Measurements from ENCODE around the gene SH2B2.
"Not testable (repeated sequence)": the region's sequence is repeated elsewhere in the genome, so short reads cannot be mapped to it uniquely, and the experiment has no call there.

Gene SH2B2

DNA sequence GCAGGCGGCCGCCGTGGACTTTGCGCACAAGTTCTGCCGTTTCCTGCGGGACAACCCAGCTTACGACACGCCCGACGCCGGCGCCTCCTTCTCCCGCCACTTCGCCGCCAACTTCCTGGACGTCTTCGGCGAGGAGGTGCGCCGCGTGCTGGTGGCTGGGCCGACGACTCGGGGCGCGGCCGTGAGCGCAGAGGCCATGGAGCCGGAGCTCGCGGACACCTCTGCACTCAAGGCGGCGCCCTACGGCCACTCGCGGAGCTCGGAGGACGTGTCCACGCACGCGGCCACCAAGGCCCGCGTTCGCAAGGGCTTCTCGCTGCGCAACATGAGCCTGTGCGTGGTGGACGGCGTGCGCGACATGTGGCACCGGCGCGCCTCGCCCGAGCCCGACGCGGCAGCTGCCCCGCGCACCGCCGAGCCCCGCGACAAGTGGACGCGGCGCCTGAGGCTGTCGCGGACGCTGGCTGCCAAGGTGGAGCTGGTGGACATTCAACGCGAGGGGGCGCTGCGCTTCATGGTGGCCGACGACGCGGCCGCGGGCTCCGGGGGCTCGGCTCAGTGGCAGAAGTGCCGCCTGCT is 14.1 kb downstream of the SH2B2 start:
- H3K4me3 ChIP-seq (ENCODE audit: low read depth, low read length), result no peak overlapping the region
- no peak overlapping the region for H2AFZ ChIP-seq (ENCODE audit: low read length, unreplicated experiment)
- no peak overlapping the region for H3K27ac ChIP-seq (ENCODE audit: low read depth, low read length)
- no peaks in the 10 kb centered on the region for H3K27me3 ChIP-seq (ENCODE audit: insufficient read depth, low read length)
- no peaks in the 10 kb centered on the region for H3K79me2 ChIP-seq (ENCODE audit: control insufficient read depth, insufficient read depth, low read length, unreplicated experiment)
- peaks cover 19% of the 10 kb centered on the region for H3K4me1 ChIP-seq (ENCODE audit: control insufficient read depth, insufficient read depth, low read length, unreplicated experiment)
- no peaks in the 10 kb centered on the region for H3K36me3 ChIP-seq (ENCODE audit: insufficient read depth, low read length)

DNA sequence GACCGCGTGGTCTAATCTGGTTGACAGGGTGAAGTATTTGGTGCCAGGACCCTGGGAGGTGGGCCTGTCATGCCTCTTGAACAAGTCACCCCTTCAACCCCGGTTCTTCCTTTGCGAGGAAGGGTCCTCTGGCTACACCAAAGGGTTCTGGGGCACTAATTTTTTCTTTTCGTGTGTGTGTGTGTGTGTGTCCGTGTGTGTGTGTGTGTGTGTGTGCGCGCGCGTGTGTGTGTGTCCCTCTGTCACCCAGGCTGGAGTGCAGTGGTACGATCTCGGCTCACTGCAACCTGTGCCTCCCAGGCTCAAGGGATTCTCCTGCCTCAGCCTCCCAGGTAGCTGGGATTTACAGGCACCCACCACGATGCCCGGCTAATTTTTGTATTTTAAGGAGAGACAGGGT is 14.7 kb downstream of the SH2B2 start:
- not testable (repeated sequence) for H3K27me3 ChIP-seq (ENCODE audit: insufficient read depth, low read length)

DNA sequence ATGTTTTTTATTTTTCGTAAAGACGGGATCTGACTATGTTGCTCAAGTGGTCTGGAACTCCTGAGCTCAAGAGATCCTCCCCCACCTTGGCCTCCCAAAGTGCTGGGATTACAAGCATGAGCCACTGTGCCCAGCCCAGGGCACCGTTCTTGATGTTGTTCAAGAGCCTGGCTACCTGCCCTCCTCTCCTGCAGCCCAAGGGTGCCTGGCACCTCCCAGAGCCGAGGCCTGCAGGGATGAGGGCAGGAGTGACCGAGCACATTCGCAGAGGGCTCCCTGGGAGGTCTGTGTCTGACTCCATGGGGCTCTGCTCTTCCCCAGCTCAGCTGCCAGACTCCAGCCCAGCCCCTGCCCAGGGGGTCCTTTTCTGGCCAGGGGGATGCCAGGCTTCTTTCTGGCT is 15.4 kb downstream of the SH2B2 start:
- Histone ChIP-seq H3K79me2 (ENCODE audit: control insufficient read depth, insufficient read depth, low read length, unreplicated experiment) (no peaks in the 10 kb centered on the region), H3K36me3 (ENCODE audit: insufficient read depth, low read length) (no peaks in the 10 kb centered on the region), H3K27ac (ENCODE audit: low read depth, low read length) (no peak overlapping the region), H2AFZ (ENCODE audit: low read length, unreplicated experiment) (no peak overlapping the region), H3K27me3 (ENCODE audit: insufficient read depth, low read length) (no peaks in the 10 kb centered on the region), H3K4me1 (ENCODE audit: control insufficient read depth, insufficient read depth, low read length, unreplicated experiment) (peaks cover 27% of the 10 kb centered on the region), H3K4me3 (ENCODE audit: low read depth, low read length) (no peak overlapping the region)

More for the DNA sequence above, 14.7 kb downstream of the SH2B2 start:
- not testable (repeated sequence) for H3K27ac ChIP-seq (ENCODE audit: low read depth, low read length); H3K4me3 ChIP-seq (ENCODE audit: low read depth, low read length); H3K36me3 ChIP-seq (ENCODE audit: insufficient read depth, low read length); H2AFZ ChIP-seq (ENCODE audit: low read length, unreplicated experiment); H3K79me2 ChIP-seq (ENCODE audit: control insufficient read depth, insufficient read depth, low read length, unreplicated experiment)
- peaks cover 20% of the 10 kb centered on the region for H3K4me1 ChIP-seq (ENCODE audit: control insufficient read depth, insufficient read depth, low read length, unreplicated experiment)

DNA sequence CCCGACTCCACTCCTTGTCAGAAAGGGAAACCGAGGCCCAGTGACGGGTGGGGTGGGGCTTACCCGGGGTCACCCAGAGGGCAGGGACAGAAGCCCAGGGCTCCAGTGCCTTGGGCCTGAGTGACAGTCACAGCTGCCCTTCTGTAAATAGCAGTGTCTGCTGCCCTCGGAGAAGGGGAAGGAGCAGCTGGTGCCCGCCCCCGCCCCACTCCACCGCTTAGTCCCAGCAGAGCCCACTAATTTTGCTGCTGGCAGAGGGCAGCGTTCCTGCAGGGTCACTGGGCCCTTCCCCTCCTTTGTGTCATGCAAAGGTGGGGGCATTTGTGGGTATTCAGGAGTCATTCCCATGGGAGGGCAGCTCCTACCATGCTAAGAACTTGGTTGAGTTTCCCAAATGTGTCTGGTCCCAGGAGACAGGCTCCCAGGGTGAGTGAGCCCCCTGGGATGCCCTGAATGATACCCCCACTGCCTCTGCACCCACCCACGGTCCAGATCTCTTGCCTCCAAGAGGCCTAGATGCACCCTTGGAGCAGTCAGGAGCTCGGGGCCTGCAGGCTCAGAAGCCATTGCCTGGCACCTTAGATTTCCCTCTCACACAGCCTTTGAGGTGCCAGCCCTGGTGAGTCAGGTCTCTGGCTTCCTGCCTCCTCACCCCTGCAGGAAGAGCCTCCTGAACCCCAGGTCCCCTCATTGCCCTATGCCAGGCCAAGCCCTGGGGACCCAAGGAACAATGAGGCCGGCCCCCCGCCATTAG is 17.2 kb downstream of the SH2B2 start:
- no peak overlapping the region for H3K4me3 ChIP-seq (ENCODE audit: low read depth, low read length)

DNA sequence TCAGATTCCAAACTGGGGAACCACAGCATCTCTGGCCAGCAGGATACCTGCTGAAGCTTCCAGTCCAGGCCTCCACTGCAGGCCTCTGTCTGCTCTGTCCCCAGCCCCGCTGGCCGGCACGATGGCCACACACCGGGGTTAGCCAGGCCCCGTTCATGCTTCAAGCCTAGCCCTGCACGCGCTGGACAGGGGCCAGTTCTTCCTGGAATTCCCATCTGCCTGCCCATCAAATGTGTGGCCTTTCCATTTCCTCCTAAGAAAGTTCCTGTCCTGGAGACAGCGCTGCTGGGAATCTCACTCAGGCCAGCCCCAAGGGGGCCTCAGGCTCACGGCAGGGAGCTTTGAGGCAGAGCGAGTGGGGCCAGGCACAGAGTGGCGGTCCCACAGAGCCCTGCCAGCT is 18.0 kb downstream of the SH2B2 start:
- Histone ChIP-seq H3K4me3 (ENCODE audit: low read depth, low read length) (no peak overlapping the region), H3K4me1 (ENCODE audit: control insufficient read depth, insufficient read depth, low read length, unreplicated experiment) (peaks cover 32% of the 10 kb centered on the region), H3K27me3 (ENCODE audit: insufficient read depth, low read length) (no peaks in the 10 kb centered on the region), H3K36me3 (ENCODE audit: insufficient read depth, low read length) (no peaks in the 10 kb centered on the region), H3K79me2 (ENCODE audit: control insufficient read depth, insufficient read depth, low read length, unreplicated experiment) (no peaks in the 10 kb centered on the region), H2AFZ (ENCODE audit: low read length, unreplicated experiment) (no peak overlapping the region), H3K27ac (ENCODE audit: low read depth, low read length) (no peak overlapping the region)

More for the DNA sequence above, 17.2 kb downstream of the SH2B2 start:
- Histone ChIP-seq H3K4me1 (ENCODE audit: control insufficient read depth, insufficient read depth, low read length, unreplicated experiment) (peaks cover 32% of the 10 kb centered on the region), H3K27ac (ENCODE audit: low read depth, low read length) (no peak overlapping the region), H3K27me3 (ENCODE audit: insufficient read depth, low read length) (no peaks in the 10 kb centered on the region), H3K36me3 (ENCODE audit: insufficient read depth, low read length) (no peaks in the 10 kb centered on the region), H3K79me2 (ENCODE audit: control insufficient read depth, insufficient read depth, low read length, unreplicated experiment) (no peaks in the 10 kb centered on the region), H2AFZ (ENCODE audit: low read length, unreplicated experiment) (no peak overlapping the region)

DNA sequence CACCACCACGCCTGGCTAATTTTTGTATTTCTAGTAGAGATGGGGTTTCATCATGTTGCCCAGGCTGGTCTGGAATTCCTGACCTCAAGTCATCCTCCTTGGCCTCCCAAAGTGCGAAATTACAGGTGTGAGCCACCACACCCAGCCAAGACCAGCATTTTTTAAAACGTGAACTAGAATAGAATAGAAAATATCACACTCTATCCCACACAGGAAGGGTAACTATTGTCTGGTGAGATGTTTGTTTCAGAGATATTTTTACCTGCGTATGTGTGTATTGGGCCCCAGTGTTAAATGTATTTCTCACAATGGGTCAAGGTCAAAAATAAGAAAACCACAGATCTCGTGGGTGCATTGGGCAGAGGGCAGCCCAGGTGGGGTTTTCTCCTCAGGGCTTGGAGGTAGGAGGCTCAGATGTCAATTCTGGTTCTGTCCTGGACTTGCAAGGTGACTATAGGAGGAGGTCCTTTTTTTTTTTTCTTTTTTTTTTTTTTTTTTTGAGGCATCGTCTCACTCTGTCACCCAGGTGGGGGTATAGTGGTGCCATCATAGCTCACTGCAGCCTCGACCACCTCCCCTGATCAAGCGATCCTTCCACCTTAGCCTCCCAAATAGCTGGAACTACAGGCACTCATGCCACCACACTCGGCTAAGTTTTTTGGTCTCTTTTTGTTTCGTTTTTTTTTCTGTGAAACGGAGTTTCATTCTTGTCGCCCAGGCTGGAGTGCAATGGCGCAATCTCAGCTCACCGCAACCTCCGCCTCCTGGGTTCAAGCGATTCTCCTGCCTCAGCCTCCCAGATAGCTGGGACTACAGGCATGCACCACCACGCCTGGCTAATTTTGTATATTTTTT is 19.0 kb downstream of the SH2B2 start:
- Histone ChIP-seq H3K36me3 (ENCODE audit: insufficient read depth, low read length) (no peaks in the 10 kb centered on the region), H3K27me3 (ENCODE audit: insufficient read depth, low read length) (no peaks in the 10 kb centered on the region), H3K27ac (ENCODE audit: low read depth, low read length) (no peak overlapping the region), H3K4me3 (ENCODE audit: low read depth, low read length) (no peak overlapping the region), H2AFZ (ENCODE audit: low read length, unreplicated experiment) (no peak overlapping the region), H3K79me2 (ENCODE audit: control insufficient read depth, insufficient read depth, low read length, unreplicated experiment) (no peaks in the 10 kb centered on the region), H3K4me1 (ENCODE audit: control insufficient read depth, insufficient read depth, low read length, unreplicated experiment) (peaks cover 32% of the 10 kb centered on the region)

DNA sequence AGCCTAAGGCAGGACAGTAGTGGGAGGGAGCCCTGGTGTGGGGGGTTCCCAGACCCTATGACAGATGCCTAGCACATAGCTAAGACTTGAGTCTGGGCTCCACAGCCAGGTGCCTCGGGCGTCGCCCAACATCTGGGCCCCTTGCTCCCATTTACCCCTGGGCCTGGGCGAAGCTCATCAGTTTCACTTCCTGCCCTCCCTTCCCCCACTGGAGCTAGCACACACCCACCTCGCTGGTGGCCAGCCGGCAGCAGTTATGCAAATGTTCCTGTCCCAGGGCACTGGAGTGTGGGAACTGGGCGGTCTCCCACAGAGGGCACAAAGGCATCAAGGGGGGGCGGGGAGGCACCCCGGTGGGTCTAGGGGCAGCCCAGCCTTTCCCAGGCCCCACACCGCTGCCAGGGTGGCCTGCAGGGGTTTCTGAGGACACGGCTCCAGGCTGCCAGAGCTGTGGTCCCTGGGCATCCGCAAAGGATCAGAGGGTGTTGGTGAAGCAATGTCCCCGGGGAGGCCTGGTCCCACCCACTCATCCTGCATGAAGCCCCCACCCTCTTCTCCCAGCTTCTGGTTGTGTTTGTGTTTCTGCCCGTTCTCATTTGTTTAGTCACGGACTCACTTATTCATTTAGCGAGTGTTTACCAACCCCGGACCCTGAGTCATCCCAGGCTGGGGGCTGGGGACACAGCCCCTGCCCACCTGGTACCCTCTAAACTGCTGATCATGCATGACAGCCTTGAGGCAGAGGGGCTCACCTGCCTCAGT is 20.4 kb downstream of the SH2B2 start:
- Histone ChIP-seq H3K27ac (ENCODE audit: low read depth, low read length) (peak overlapping the region; percentile 77), H3K4me1 (ENCODE audit: control insufficient read depth, insufficient read depth, low read length, unreplicated experiment) (peaks cover 32% of the 10 kb centered on the region), H2AFZ (ENCODE audit: low read length, unreplicated experiment) (peak overlapping the region; percentile 54), H3K4me3 (ENCODE audit: low read depth, low read length) (peak overlapping the region; percentile 40; the same call in 1 of the 2 replicates), H3K27me3 (ENCODE audit: insufficient read depth, low read length) (no peaks in the 10 kb centered on the region), H3K79me2 (ENCODE audit: control insufficient read depth, insufficient read depth, low read length, unreplicated experiment) (no peaks in the 10 kb centered on the region), H3K36me3 (ENCODE audit: insufficient read depth, low read length) (no peaks in the 10 kb centered on the region)

DNA sequence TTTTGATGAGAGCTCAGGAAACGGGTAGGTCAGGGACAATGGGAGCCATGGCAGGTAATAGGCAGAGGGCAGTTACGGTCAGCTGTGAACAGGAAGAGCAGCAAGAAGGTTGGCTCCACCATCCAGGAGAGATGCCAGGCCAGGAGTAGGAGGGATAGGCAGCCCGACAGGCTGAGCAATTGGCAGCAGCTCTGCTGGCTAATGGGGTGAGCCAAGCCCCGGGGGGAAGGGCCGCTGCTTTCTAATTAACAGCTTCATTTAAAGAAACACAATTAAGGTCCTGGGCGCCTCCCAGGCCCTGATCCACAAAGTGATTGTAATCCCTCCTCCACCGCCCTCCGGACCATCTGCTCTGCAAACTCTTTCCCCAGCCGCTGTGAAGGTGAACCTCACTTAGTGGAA is 23.7 kb downstream of the SH2B2 start:
- Histone ChIP-seq H3K4me1 (ENCODE audit: control insufficient read depth, insufficient read depth, low read length, unreplicated experiment) (peaks cover 13% of the 10 kb centered on the region), H3K27me3 (ENCODE audit: insufficient read depth, low read length) (no peaks in the 10 kb centered on the region), H3K27ac (ENCODE audit: low read depth, low read length) (no peak overlapping the region), H2AFZ (ENCODE audit: low read length, unreplicated experiment) (no peak overlapping the region), H3K79me2 (ENCODE audit: control insufficient read depth, insufficient read depth, low read length, unreplicated experiment) (no peaks in the 10 kb centered on the region), H3K36me3 (ENCODE audit: insufficient read depth, low read length) (no peaks in the 10 kb centered on the region), H3K4me3 (ENCODE audit: low read depth, low read length) (no peak overlapping the region)

DNA sequence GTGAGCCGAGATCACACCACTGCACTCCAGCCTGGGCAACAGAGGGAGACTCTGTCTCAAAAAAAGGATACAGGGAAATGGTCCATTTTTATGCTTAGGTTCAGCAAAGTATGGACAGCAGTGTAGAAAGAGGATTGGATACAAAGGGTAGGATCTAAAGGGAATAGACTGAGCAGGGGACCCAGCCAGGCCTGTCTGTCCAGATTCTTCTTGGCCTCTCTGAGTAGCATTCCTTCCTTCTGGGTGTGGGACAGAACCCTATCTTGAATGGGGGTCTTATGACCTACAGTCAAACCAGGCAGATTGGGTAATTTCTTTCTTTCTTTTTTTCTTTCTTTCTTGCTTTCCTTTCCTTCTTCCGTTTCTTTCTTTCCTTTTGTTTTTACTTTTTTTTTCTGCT is 25.6 kb downstream of the SH2B2 start:
- Histone ChIP-seq H3K4me3 (ENCODE audit: low read depth, low read length) (no peak overlapping the region), H3K27ac (ENCODE audit: low read depth, low read length) (no peak overlapping the region), H2AFZ (ENCODE audit: low read length, unreplicated experiment) (no peak overlapping the region), H3K79me2 (ENCODE audit: control insufficient read depth, insufficient read depth, low read length, unreplicated experiment) (no peaks in the 10 kb centered on the region), H3K36me3 (ENCODE audit: insufficient read depth, low read length) (no peaks in the 10 kb centered on the region), H3K27me3 (ENCODE audit: insufficient read depth, low read length) (no peaks in the 10 kb centered on the region), H3K4me1 (ENCODE audit: control insufficient read depth, insufficient read depth, low read length, unreplicated experiment) (peaks cover 3% of the 10 kb centered on the region)

DNA sequence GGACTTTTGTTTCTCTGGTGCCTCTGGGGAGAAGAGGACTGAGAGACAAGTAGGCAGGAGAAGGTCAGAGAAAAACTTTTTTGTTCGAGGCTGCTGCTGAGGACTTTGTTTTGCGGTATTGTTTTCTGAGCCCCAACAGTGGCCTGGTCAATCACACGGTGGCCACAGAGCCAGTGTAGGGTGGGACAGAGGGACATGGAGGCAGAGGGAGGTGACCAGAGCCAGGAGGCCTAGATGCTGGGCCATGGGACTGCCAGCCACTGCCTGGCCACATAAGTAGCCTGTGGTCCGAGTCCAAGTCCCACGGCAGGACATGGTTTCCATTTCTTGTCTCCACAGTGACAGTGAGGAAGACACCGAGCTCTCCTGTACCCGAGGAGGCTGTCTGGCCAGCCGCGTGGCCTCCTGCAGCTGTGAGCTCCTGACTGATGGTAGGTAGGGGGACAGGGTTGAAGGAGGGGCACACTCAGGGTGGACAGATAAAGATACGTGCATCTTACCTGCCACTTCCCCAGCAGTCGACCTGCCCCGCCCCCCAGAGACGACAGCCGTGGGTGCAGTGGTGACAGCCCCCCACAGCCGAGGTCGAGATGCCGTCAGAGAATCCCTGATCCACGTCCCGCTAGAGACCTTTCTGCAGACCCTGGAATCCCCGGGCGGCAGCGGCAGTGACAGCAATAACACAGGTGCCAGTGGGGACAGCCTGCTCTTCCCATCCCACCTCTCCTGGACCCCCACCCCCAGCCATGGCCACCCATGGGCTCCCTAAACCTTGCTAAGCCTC is 27.5 kb downstream of the SH2B2 start:
- Histone ChIP-seq H2AFZ (ENCODE audit: low read length, unreplicated experiment) (no peak overlapping the region), H3K27ac (ENCODE audit: low read depth, low read length) (no peak overlapping the region), H3K27me3 (ENCODE audit: insufficient read depth, low read length) (no peaks in the 10 kb centered on the region), H3K4me3 (ENCODE audit: low read depth, low read length) (no peak overlapping the region), H3K36me3 (ENCODE audit: insufficient read depth, low read length) (no peaks in the 10 kb centered on the region), H3K79me2 (ENCODE audit: control insufficient read depth, insufficient read depth, low read length, unreplicated experiment) (no peaks in the 10 kb centered on the region), H3K4me1 (ENCODE audit: control insufficient read depth, insufficient read depth, low read length, unreplicated experiment) (peaks cover 7% of the 10 kb centered on the region)

All from ACC112 (cell line).